Measurements from ENCODE around the gene GAL3ST3.
"Not testable (repeated sequence)": the region's sequence is repeated elsewhere in the genome, so short reads cannot be mapped to it uniquely, and the experiment has no call there.

GAL3ST3 gene

GRCh38 chr11:66048547-66049323 is at the start of gene GAL3ST3:
TSS of gene GAL3ST3 (minus strand) at chr11:66049161. CDS start at chr11:66045415, 3,746 bp downstream.
- no peak for DNase-seq

GRCh38 chr11:66092125-66092524 is 43.2 kb upstream of the GAL3ST3 start:
- not testable (repeated sequence) for DNase-seq

GRCh38 chr11:66090288-66090687 is 41.3 kb upstream of the GAL3ST3 start:
- no peak for DNase-seq

- DNase-seq: no peak
Measured at GRCh38 chr11:66089067-66089466, 40.1 kb upstream of the GAL3ST3 start.

- DNase-seq: no peak
Measured at GRCh38 chr11:66087148-66087908, 38.4 kb upstream of the GAL3ST3 start.

- DNase-seq: no peak
Measured at GRCh38 chr11:66084821-66085475, 36.0 kb upstream of the GAL3ST3 start.

- no peak for DNase-seq
Measured at GRCh38 chr11:66083767-66084166, 34.8 kb upstream of the GAL3ST3 start.

GRCh38 chr11:66082946-66083698 is 34.2 kb upstream of the GAL3ST3 start:
- no peak for DNase-seq

GRCh38 chr11:66081505-66081904 is 32.5 kb upstream of the GAL3ST3 start:
- no peak for DNase-seq

- DNase-seq: no peak
Measured at GRCh38 chr11:66080055-66080817, 31.3 kb upstream of the GAL3ST3 start.

- not testable (repeated sequence) for DNase-seq
Measured at GRCh38 chr11:66078949-66079348, 30.0 kb upstream of the GAL3ST3 start.

GRCh38 chr11:66077927-66078326 is 29.0 kb upstream of the GAL3ST3 start:
- no peak for DNase-seq

- no peak for DNase-seq
Measured at GRCh38 chr11:66076561-66076960, 27.6 kb upstream of the GAL3ST3 start.

GRCh38 chr11:66075273-66075672 is 26.3 kb upstream of the GAL3ST3 start:
- no peak for DNase-seq

- no peak for DNase-seq
Measured at GRCh38 chr11:66073669-66074068, 24.7 kb upstream of the GAL3ST3 start.

GRCh38 chr11:66072518-66072917 is 23.6 kb upstream of the GAL3ST3 start:
- DNase-seq: no peak

GRCh38 chr11:66072081-66072480 is 23.1 kb upstream of the GAL3ST3 start:
- no peak for DNase-seq

GRCh38 chr11:66071381-66071801 is 22.4 kb upstream of the GAL3ST3 start:
- DNase-seq: no peak

GRCh38 chr11:66070604-66071380 is 21.8 kb upstream of the GAL3ST3 start:
- no peak for DNase-seq

- peak; percentile 72 for DNase-seq
Measured at GRCh38 chr11:66069715-66070603, 21.0 kb upstream of the GAL3ST3 start, which contains the start of gene PACS1. TSS of gene PACS1 (plus strand) at chr11:66070272. CDS start at chr11:66070487, 215 bp downstream.
